Calu3 (cell line): ENCODE measurements around the gene ANKRD55. TPM values are rescaled to one million over a fixed set of nuclear protein-coding genes. Genes with fewer than 3 reads are reported as not detected.

Experiments
- BruUV-seq: library from RNA; stranded (reverse); fragments of 400-500 nt; replicated peaks from 2 replicates; lab custom pipeline; 2021; lab: Mats Ljungman, UMichigan
- CTCF ChIA-PET: fragments of 300-600 bp; sonication (Branson Sonifier 250); formaldehyde crosslinking; loops from one replicate; lab custom pipeline; 2022; ENCODE audit warnings: antibody characterized with exemption; lab: Charles Lee
- DNase-seq: peaks from one replicate; pipeline ENCODE4 v3.0.0; 2022
- H3K27ac Mint-ChIP-seq: one replicate; pipeline ENCODE4 v1.8.0; 2022; ENCODE audit warnings: mixed read lengths; ENCODE audit not compliant: unreplicated experiment
- H3K27me3 Mint-ChIP-seq: one replicate; pipeline ENCODE4 v1.8.0; 2022; ENCODE audit warnings: mixed read lengths; ENCODE audit not compliant: unreplicated experiment
- H3K36me3 Mint-ChIP-seq: one replicate; pipeline ENCODE4 v1.8.0; 2022; ENCODE audit warnings: mild to moderate bottlenecking, moderate library complexity, mixed read lengths; ENCODE audit not compliant: insufficient read depth, unreplicated experiment
- H3K4me1 Mint-ChIP-seq: one replicate; pipeline ENCODE4 v1.8.0; 2022; ENCODE audit warnings: mild to moderate bottlenecking, low read depth, mixed read lengths; ENCODE audit not compliant: unreplicated experiment
- H3K4me3 Mint-ChIP-seq: one replicate; pipeline ENCODE4 v1.8.0; 2022; ENCODE audit warnings: mild to moderate bottlenecking, low read depth, moderate library complexity, mixed read lengths; ENCODE audit not compliant: unreplicated experiment
- H3K9me3 Mint-ChIP-seq: one replicate; pipeline ENCODE4 v1.8.0; 2022; ENCODE audit warnings: low read depth, mixed read lengths; ENCODE audit not compliant: unreplicated experiment
- CTCF ChIP-seq: fragments of 200-600 bp; IDR thresholded peaks from one replicate; pipeline ENCODE4 v1.8.0; 2022; ENCODE audit warnings: antibody characterized with exemption; ENCODE audit not compliant: unreplicated experiment
- intact Hi-C: fragments of 100-400 bp; cut with micrococcal nuclease; formaldehyde crosslinking; loops from one replicate; pipeline ENCODE4 v1.10.0; 2022; ENCODE audit not compliant: unreplicated experiment
- total RNA-seq: library from RNA; stranded (reverse); gene quantifications from 2 replicates; pipeline ENCODE4 v1.2.3, GENCODE V29; 2022

Gene ANKRD55
- total RNA-seq, 1 experiment from 2014 or later = not detected

- intact Hi-C loops = no loop called here
- CTCF ChIA-PET = interaction anchor here (0.6 kb wide), 1 partner anchor 22 kb away, joined by 3 read pairs; no protein-coding TSS in a partner anchor
- H3K4me1 Mint-ChIP-seq = no peaks in the 10 kb centered on the region
- no peak for DNase-seq
- TF ChIP-seq CTCF = no peak
- no peaks in the 10 kb centered on the region for H3K9me3 Mint-ChIP-seq
- no peaks in the 10 kb centered on the region for H3K27me3 Mint-ChIP-seq
- H3K36me3 Mint-ChIP-seq = no peaks in the 10 kb centered on the region
- BruUV-seq = no TSS peak
- H3K4me3 Mint-ChIP-seq = no peak overlapping the region
- no peak overlapping the region for H3K27ac Mint-ChIP-seq
These were observed 68.8 kb downstream of the ANKRD55 start for GRCh38 chr5:56164376-56164775.

- H3K27ac Mint-ChIP-seq = no peak overlapping the region
- CTCF ChIA-PET = no interaction called here
- no peaks in the 10 kb centered on the region for H3K36me3 Mint-ChIP-seq
- TF ChIP-seq CTCF = no peak
- no peaks in the 10 kb centered on the region for H3K9me3 Mint-ChIP-seq
- BruUV-seq = no TSS peak
- DNase-seq = no peak
- H3K4me1 Mint-ChIP-seq = no peaks in the 10 kb centered on the region
- no peaks in the 10 kb centered on the region for H3K27me3 Mint-ChIP-seq
- no peak overlapping the region for H3K4me3 Mint-ChIP-seq
- intact Hi-C loops = no loop called here
These were observed 71.2 kb downstream of the ANKRD55 start for GRCh38 chr5:56161927-56162326.

- H3K36me3 Mint-ChIP-seq = no peaks in the 10 kb centered on the region
- no peaks in the 10 kb centered on the region for H3K9me3 Mint-ChIP-seq
- H3K4me3 Mint-ChIP-seq = no peak overlapping the region
- DNase-seq = no peak
- no TSS peak for BruUV-seq
- TF ChIP-seq CTCF = no peak
- no peaks in the 10 kb centered on the region for H3K4me1 Mint-ChIP-seq
- intact Hi-C loops = no loop called here
- H3K27ac Mint-ChIP-seq = no peak overlapping the region
- no peaks in the 10 kb centered on the region for H3K27me3 Mint-ChIP-seq
- CTCF ChIA-PET = no interaction called here
These were observed 71.7 kb downstream of the ANKRD55 start for GRCh38 chr5:56161439-56161823.

- H3K9me3 Mint-ChIP-seq = no peaks in the 10 kb centered on the region
- TF ChIP-seq CTCF = no peak
- no peaks in the 10 kb centered on the region for H3K27me3 Mint-ChIP-seq
- no peaks in the 10 kb centered on the region for H3K36me3 Mint-ChIP-seq
- CTCF ChIA-PET = no interaction called here
- no peak for DNase-seq
- H3K4me3 Mint-ChIP-seq = no peak overlapping the region
- no TSS peak for BruUV-seq
- H3K4me1 Mint-ChIP-seq = no peaks in the 10 kb centered on the region
- intact Hi-C loops = no loop called here
- H3K27ac Mint-ChIP-seq = no peak overlapping the region
These were observed 72.2 kb downstream of the ANKRD55 start for GRCh38 chr5:56160723-56161438.
